Testis (tissue), 3 donors: ENCODE data around the gene PERM1. TPM values are rescaled to one million over a fixed set of nuclear protein-coding genes. Genes with fewer than 3 reads are reported as not detected.

Experiments used
- DNase-seq: peaks from one replicate; pipeline ENCODE4 v3.0.0-alpha.2; 2019
- H3K27ac ChIP-seq, 2 donors: fragments of 200-600 bp; sonication (generic); one replicate each; pipeline ENCODE4 v1.5.1; 2019
- H3K27me3 ChIP-seq: fragments of 200-600 bp; sonication (generic); one replicate; pipeline ENCODE4 v1.5.1; 2019
- H3K36me3 ChIP-seq: fragments of 200-600 bp; sonication (generic); one replicate; pipeline ENCODE4 v1.5.1; 2017; ENCODE audit warnings: low read depth; ENCODE audit errors: missing control alignments
- H3K4me1 ChIP-seq: fragments of 200-600 bp; sonication (generic); one replicate; pipeline ENCODE4 v1.5.1; 2019
- H3K4me3 ChIP-seq, 2 donors: fragments of 200-600 bp; sonication (generic); one replicate each; pipeline ENCODE4 v1.5.1; 2017 to 2019
- H3K9me3 ChIP-seq: fragments of 200-600 bp; sonication (generic); one replicate; pipeline ENCODE4 v1.5.1; 2017
- CTCF ChIP-seq, 3 experiments: fragments of 450-650 bp in 2 of 3; fragments of 200-600 bp in 1 of 3; sonication (generic) in 1 of 3; IDR thresholded peaks; one replicate each; pipeline ENCODE4 v1.5.1; 2016 to 2019; ENCODE audit warnings: antibody characterized with exemption in 3 of 3, mild to moderate bottlenecking in 2 of 3, moderate library complexity in 1 of 3
- POLR2A ChIP-seq: fragments of 450-650 bp; IDR thresholded peaks from one replicate; pipeline ENCODE4 v1.6.1; 2017; ENCODE audit warnings: antibody characterized with exemption, mild to moderate bottlenecking, moderate library complexity
- WGBS, 2 donors: methylation state at CpG; one replicate each; pipeline ENCODE4 v1.1.5; 2018; 5-methylcytosine and 5-hydroxymethylcytosine counted together
- intact Hi-C: fragments of 100-400 bp; cut with DNase I; formaldehyde crosslinking; loops from one replicate; pipeline ENCODE4 v1.15.1; 2023; ENCODE audit warnings: low total_unique reads
- polyA plus RNA-seq: library from polyadenylated mRNA; stranded (reverse); fragments of 350-450 nt; fragmentation: Illumina TruSeq; extraction: RNeasy Lipid Tissue Mini Kit (QIAGEN cat#74804); gene quantifications from one replicate; pipeline ENCODE4 v1.2.3, GENCODE V29; 2014; ENCODE audit warnings: low read depth, low replicate concordance; ENCODE audit not compliant: insufficient read depth
- total RNA-seq, 2 donors: library from RNA; depleted of rRNA; stranded (reverse); fragments of >200 nt; gene quantifications; one replicate each; pipeline ENCODE4 v1.2.3, GENCODE V29; 2016

The PERM1 gene
- total and polyA plus RNA-seq, 3 donors from 2014 or later: 0.65 to 4.9 (median 3.2) TPM

DNA sequence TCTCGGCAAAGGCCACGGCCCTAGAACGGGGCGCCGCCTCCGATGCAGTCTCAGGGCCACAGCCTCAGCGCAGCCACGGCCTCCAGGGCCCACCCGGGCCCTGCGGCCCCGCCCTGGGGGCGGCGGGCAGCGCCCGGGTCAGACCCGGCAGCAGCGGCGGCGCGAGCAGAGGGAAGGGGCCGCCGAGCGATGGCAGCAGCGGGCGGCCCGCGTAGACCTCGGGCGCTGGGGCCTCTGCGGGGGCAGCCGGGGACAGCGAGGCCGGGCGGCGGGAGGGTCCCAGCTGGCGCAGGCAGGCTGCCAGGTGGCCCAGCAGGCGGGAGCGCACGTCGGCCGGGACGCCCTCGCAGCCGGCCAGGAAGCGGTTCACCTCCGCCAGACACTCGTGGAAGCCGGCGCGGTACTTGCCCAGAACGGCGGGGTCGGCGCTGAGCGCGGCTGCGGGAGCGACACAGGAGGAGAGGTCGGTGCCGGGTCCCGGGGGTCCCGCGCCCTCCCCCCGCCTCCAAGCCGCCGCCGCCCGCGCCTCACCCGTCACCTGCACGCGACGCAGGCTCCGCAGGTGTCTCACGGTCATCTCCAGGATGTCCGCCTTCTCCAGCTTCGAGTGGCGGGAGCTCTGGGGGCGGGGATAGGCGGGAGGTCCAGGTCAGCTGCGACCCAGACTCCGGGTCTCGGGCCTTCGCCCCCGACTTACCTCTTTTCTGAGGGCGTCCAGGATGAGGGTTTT is 17.3 kb upstream of the PERM1 start:
- H3K9me3 ChIP-seq: no peaks in the 10 kb centered on the region
- WGBS, 2 donors: 0% methylated on average over 53 to 60 of the region's 86 CpGs
- peaks cover 6% of the 10 kb centered on the region for H3K4me1 ChIP-seq
- no peak for DNase-seq
- no peaks in the 10 kb centered on the region for H3K27me3 ChIP-seq
- intact Hi-C loops: no loop called here
- TF ChIP-seq POLR2A (no peak), CTCF (IDR thresholded peaks at IDR 0.05) (no peak)
- H3K36me3 ChIP-seq: no peaks in the 10 kb centered on the region
- H3K27ac ChIP-seq: peak overlapping the region; percentile 50 to 89
- peak overlapping the region; percentile 51 to 56 for H3K4me3 ChIP-seq

DNA sequence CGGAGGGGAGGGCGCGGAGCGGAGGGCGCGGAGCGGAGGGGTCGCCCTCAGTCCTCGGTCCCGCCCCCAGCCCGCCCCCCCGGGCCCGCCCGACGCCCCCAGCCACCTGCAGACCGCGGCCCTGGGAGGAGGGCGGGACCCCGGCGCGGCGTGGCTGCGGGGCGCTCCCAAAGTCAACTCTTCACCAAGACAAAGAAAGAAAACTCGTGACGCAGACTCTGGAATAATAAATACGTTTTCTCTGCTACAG is 16.8 kb upstream of the PERM1 start:
- Histone ChIP-seq H3K36me3 (no peaks in the 10 kb centered on the region), H3K27me3 (no peaks in the 10 kb centered on the region), H3K4me1 (peaks cover 6% of the 10 kb centered on the region), H3K9me3 (no peaks in the 10 kb centered on the region), H3K27ac (peak overlapping the region in 1 of 2 donors; percentile 89), H3K4me3 (peak overlapping the region; percentile 51 to 56)
- 0 to 1% methylated on average over 3 to 25 of the region's 27 CpGs for WGBS, 2 donors
- TF ChIP-seq CTCF (IDR thresholded peaks at IDR 0.05) (no peak), POLR2A (no peak)
- no peak for DNase-seq
- intact Hi-C loops: no loop called here

GRCh38 chr1:997993-998744 is 16.3 kb upstream of the PERM1 start:
- 36 to 58% methylated on average over 17 to 33 of the region's 75 CpGs for WGBS, 2 donors
- Histone ChIP-seq H3K4me3 (peak overlapping the region; percentile 51 to 56), H3K36me3 (no peaks in the 10 kb centered on the region), H3K27me3 (no peaks in the 10 kb centered on the region), H3K4me1 (peaks cover 6% of the 10 kb centered on the region), H3K9me3 (no peaks in the 10 kb centered on the region), H3K27ac (no peak overlapping the region)
- TF ChIP-seq CTCF (IDR thresholded peaks at IDR 0.05) (no peak), POLR2A (no peak)
- intact Hi-C loops: no loop called here
- no peak for DNase-seq

DNA sequence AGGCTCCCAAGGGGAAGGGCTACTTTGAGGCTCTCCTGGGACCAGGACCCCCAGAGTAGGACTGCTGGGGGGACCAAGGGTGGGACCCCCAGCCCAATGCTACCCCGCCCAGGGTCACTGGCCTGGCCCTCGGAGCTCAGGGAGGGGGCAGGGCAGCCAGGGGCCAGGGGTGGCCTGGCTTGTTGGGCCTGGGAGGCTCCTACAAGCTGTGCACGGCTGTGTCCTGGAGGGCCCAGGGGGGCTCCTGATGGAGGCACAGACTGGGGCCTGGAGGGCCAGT is 15.8 kb upstream of the PERM1 start:
- H3K9me3 ChIP-seq: no peaks in the 10 kb centered on the region
- WGBS, 2 donors: 56 to 60% methylated on average over 3 of the region's 3 CpGs
- no peaks in the 10 kb centered on the region for H3K36me3 ChIP-seq
- no peaks in the 10 kb centered on the region for H3K27me3 ChIP-seq
- H3K4me3 ChIP-seq: no peak overlapping the region
- TF ChIP-seq CTCF (IDR thresholded peaks at IDR 0.05) (no peak), POLR2A (no peak)
- no peak for DNase-seq
- intact Hi-C loops: no loop called here
- H3K27ac ChIP-seq: no peak overlapping the region
- peaks cover 6% of the 10 kb centered on the region for H3K4me1 ChIP-seq
